H9 (cell line): ENCODE measurements around the gene YAE1. TPM values are rescaled to one million over a fixed set of nuclear protein-coding genes. Genes with fewer than 3 reads are reported as not detected.

Source experiments
- DNase-seq: peaks from one replicate; pipeline ENCODE4 v3.0.0-alpha.2; 2017
- H2AFZ ChIP-seq: one replicate; pipeline ENCODE4 v1.6.1; 2013; ENCODE audit warnings: mild to moderate bottlenecking, low read length, control low read depth, moderate library complexity
- H2AK5ac ChIP-seq: 2 replicates; pipeline ENCODE4 v1.6.1; 2013; ENCODE audit warnings: low read length, control low read depth, mixed read lengths; ENCODE audit not compliant: insufficient read length
- H2BK120ac ChIP-seq: one replicate; pipeline ENCODE4 v1.6.1; 2013; ENCODE audit warnings: low read depth, mild to moderate bottlenecking, low read length, control low read depth, inconsistent platforms; ENCODE audit not compliant: poor library complexity, severe bottlenecking
- H2BK12ac ChIP-seq: 2 replicates; pipeline ENCODE4 v1.6.1; 2013; ENCODE audit warnings: low read length, control low read depth, mixed read lengths, low read depth; ENCODE audit not compliant: insufficient read length
- H2BK15ac ChIP-seq: 2 replicates; pipeline ENCODE4 v1.6.1; 2013; ENCODE audit warnings: low read depth, low read length, control low read depth
- H2BK20ac ChIP-seq: one replicate; pipeline ENCODE4 v1.6.1; 2013; ENCODE audit warnings: low read depth, mild to moderate bottlenecking, low read length, control low read depth, inconsistent platforms; ENCODE audit not compliant: poor library complexity, severe bottlenecking
- H2BK5ac ChIP-seq: 2 replicates; pipeline ENCODE4 v1.6.1; 2013; ENCODE audit warnings: low read length, control low read depth, mixed read lengths; ENCODE audit not compliant: insufficient read length
- H3K14ac ChIP-seq: 2 replicates; pipeline ENCODE4 v1.6.1; 2013; ENCODE audit warnings: low read length, control low read depth; ENCODE audit not compliant: insufficient read depth
- H3K18ac ChIP-seq: 2 replicates; pipeline ENCODE4 v1.6.1; 2013; ENCODE audit warnings: low read depth, mild to moderate bottlenecking, mixed read lengths, low read length, control low read depth; ENCODE audit not compliant: insufficient read length
- H3K23ac ChIP-seq: 2 replicates; pipeline ENCODE4 v1.6.1; 2013; ENCODE audit warnings: low read length, control low read depth, mixed read lengths, low read depth; ENCODE audit not compliant: insufficient read length
- H3K23me2 ChIP-seq: 2 replicates; pipeline ENCODE4 v1.6.1; 2013; ENCODE audit warnings: low read depth, mild to moderate bottlenecking, mixed read lengths, low read length, control low read depth; ENCODE audit not compliant: insufficient read length, poor library complexity, severe bottlenecking
- H3K27ac ChIP-seq: 2 replicates; pipeline ENCODE4 v1.5.1; 2013; ENCODE audit warnings: low read length, control low read depth, mixed read lengths, low read depth; ENCODE audit not compliant: insufficient read length
- H3K27me3 ChIP-seq: 2 replicates; pipeline ENCODE4 v1.6.1; 2013; ENCODE audit warnings: low read length, control low read depth, inconsistent platforms; ENCODE audit not compliant: insufficient read depth
- H3K4ac ChIP-seq: 2 replicates; pipeline ENCODE4 v1.6.1; 2013; ENCODE audit warnings: low read depth, mild to moderate bottlenecking, control low read depth, inconsistent platforms, low read length, moderate library complexity
- H3K4me1 ChIP-seq: 2 replicates; pipeline ENCODE4 v1.6.1; 2013; ENCODE audit warnings: low read length, control low read depth, inconsistent platforms; ENCODE audit not compliant: insufficient read depth
- H3K4me2 ChIP-seq: 2 replicates; pipeline ENCODE4 v1.6.1; 2013; ENCODE audit warnings: low read length, control low read depth, mixed read lengths; ENCODE audit not compliant: insufficient read length, insufficient read depth
- H3K56ac ChIP-seq: 2 replicates; pipeline ENCODE4 v1.6.1; 2013; ENCODE audit warnings: low read depth, mild to moderate bottlenecking, mixed read lengths, low read length, control low read depth; ENCODE audit not compliant: insufficient read length
- H3K79me1 ChIP-seq: 2 replicates; pipeline ENCODE4 v1.6.1; 2013; ENCODE audit warnings: low read depth, mild to moderate bottlenecking, moderate library complexity, low read length, control low read depth, inconsistent platforms; ENCODE audit not compliant: insufficient read depth, poor library complexity, severe bottlenecking
- H3K79me2 ChIP-seq: 2 replicates; pipeline ENCODE4 v1.6.1; 2013; ENCODE audit warnings: low read length, control low read depth, inconsistent platforms; ENCODE audit not compliant: insufficient read depth
- H3K9ac ChIP-seq: 2 replicates; pipeline ENCODE4 v1.6.1; 2013; ENCODE audit warnings: low read length, control low read depth, mixed read lengths; ENCODE audit not compliant: insufficient read length; ENCODE audit errors: extremely low read depth
- H3K9me3 ChIP-seq: one replicate; pipeline ENCODE4 v1.6.1; 2013; ENCODE audit warnings: low read depth, low read length, inconsistent platforms; ENCODE audit not compliant: control insufficient read depth
- H3T11ph ChIP-seq: one replicate; pipeline ENCODE4 v1.6.1; 2013; ENCODE audit warnings: mild to moderate bottlenecking, low read length, control low read depth, inconsistent platforms
- H4K20me1 ChIP-seq: one replicate; pipeline ENCODE4 v1.6.1; 2013; ENCODE audit not compliant: control insufficient read depth, insufficient read length, insufficient read depth
- H4K5ac ChIP-seq: 2 replicates; pipeline ENCODE4 v1.6.1; 2013; ENCODE audit warnings: low read depth, mild to moderate bottlenecking, mixed read lengths, low read length, control low read depth; ENCODE audit not compliant: insufficient read length
- H4K8ac ChIP-seq: replicated peaks from 2 replicates; pipeline ENCODE4 v1.6.1; 2013; ENCODE audit warnings: low read length, control low read depth, mixed read lengths, low read depth; ENCODE audit not compliant: insufficient read length
- H4K91ac ChIP-seq: 2 replicates; pipeline ENCODE4 v1.6.1; 2013; ENCODE audit warnings: low read depth, mild to moderate bottlenecking, moderate library complexity, mixed read lengths, low read length, control low read depth; ENCODE audit not compliant: insufficient read length
- H3K27ac Mint-ChIP-seq, 3 experiments: 2 replicates in 2 of 3; 3 replicates in 1 of 3; pipeline ENCODE4 v1.8.0; 2020 to 2021; ENCODE audit warnings: mixed read lengths in 3 of 3, mild to moderate bottlenecking in 1 of 3, moderate library complexity in 1 of 3
- H3K27me3 Mint-ChIP-seq: 2 replicates; pipeline ENCODE4 v1.8.0; 2021; ENCODE audit warnings: low read depth, mild to moderate bottlenecking, moderate library complexity, mixed read lengths
- H3K36me3 Mint-ChIP-seq, 3 experiments: 2 replicates in 2 of 3; 3 replicates in 1 of 3; pipeline ENCODE4 v1.8.0; 2020 to 2021; ENCODE audit warnings: low read depth in 3 of 3, mixed read lengths in 3 of 3; ENCODE audit not compliant: insufficient read depth in 1 of 3
- H3K4me1 Mint-ChIP-seq, 2 experiments: 2 replicates each; pipeline ENCODE4 v1.8.0; 2020; ENCODE audit warnings: mixed read lengths in 2 of 2
- H3K4me3 Mint-ChIP-seq, 2 experiments: 2 replicates in 1 of 2; 3 replicates in 1 of 2; pipeline ENCODE4 v1.8.0; 2020 to 2021; ENCODE audit warnings: mild to moderate bottlenecking in 2 of 2, mixed read lengths in 2 of 2, moderate library complexity in 1 of 2
- H3K9me3 Mint-ChIP-seq, 2 experiments: 2 replicates in 1 of 2; 3 replicates in 1 of 2; pipeline ENCODE4 v1.8.0; 2020; ENCODE audit warnings: mild to moderate bottlenecking in 2 of 2, mixed read lengths in 2 of 2, moderate library complexity in 1 of 2
- CTCF ChIP-seq: fragments of 200-600 bp; sonication (generic); conservative IDR thresholded peaks from 3 replicates; pipeline ENCODE4 v1.8.0; 2021; ENCODE audit warnings: antibody characterized with exemption, mild to moderate bottlenecking
- WGBS: extraction: QIAGEN DNeasy Blood & Tissue Kit; methylation state at CpG from one replicate; pipeline ENCODE4 v1.1.7; 2013; ENCODE audit warnings: missing lambda C conversion rate, low lambda C conversion rate, mixed read lengths; ENCODE audit not compliant: insufficient read length; ENCODE audit errors: extremely low coverage; 5-methylcytosine and 5-hydroxymethylcytosine counted together
- total RNA-seq: library from RNA; stranded (reverse); gene quantifications from 2 replicates; pipeline ENCODE4 v1.2.1, GENCODE V29; 2021

The YAE1 gene
- total RNA-seq, 1 experiment from 2014 or later: 28.8 TPM

GRCh38 chr7:39527296-39527695 lies 38.9 kb upstream of the YAE1 start:
- H2BK20ac ChIP-seq: no peak overlapping the region
- DNase-seq: no peak
- no peak overlapping the region for H3K4ac ChIP-seq
- no peak overlapping the region for H4K5ac ChIP-seq
- H2BK15ac ChIP-seq: no peak overlapping the region
- no peaks in the 10 kb centered on the region for H3K79me2 ChIP-seq
- no peak overlapping the region for H4K91ac ChIP-seq
- Mint-ChIP-seq H3K27ac (no peak overlapping the region), H3K4me3 (no peak overlapping the region), H3K36me3 (no peaks in the 10 kb centered on the region), H3K9me3 (no peaks in the 10 kb centered on the region), H3K27me3 (no peaks in the 10 kb centered on the region), H3K4me1 (peaks cover 8 to 18% of the 10 kb centered on the region in 2 experiments)
- H3K14ac ChIP-seq: no peak overlapping the region
- peaks cover 3% of the 10 kb centered on the region; the same call in 1 of the 2 replicates for H3K4me1 ChIP-seq
- no peak overlapping the region for H3K18ac ChIP-seq
- no peak overlapping the region for H2BK12ac ChIP-seq
- no peak overlapping the region for H3K27ac ChIP-seq
- WGBS: no CpG with 5 or more reads among the region's 2 CpGs
- H2AK5ac ChIP-seq: no peak overlapping the region
- H2BK5ac ChIP-seq: no peak overlapping the region
- no peak overlapping the region for H3K56ac ChIP-seq
- H3K23ac ChIP-seq: no peak overlapping the region
- no peaks in the 10 kb centered on the region for H3K9me3 ChIP-seq
- H4K20me1 ChIP-seq: no peaks in the 10 kb centered on the region
- no peak for TF ChIP-seq CTCF
- H2BK120ac ChIP-seq: no peak overlapping the region
- no peaks in the 10 kb centered on the region for H3K79me1 ChIP-seq
- no peaks in the 10 kb centered on the region for H3K23me2 ChIP-seq
- no peak overlapping the region for H2AFZ ChIP-seq
- no peak overlapping the region for H3K4me2 ChIP-seq
- H4K8ac ChIP-seq: no peak overlapping the region
- no peak overlapping the region for H3T11ph ChIP-seq
- no peaks in the 10 kb centered on the region for H3K27me3 ChIP-seq
- no peak overlapping the region for H3K9ac ChIP-seq
